ENCODE data around the gene FGFBP1.
"Not testable (repeated sequence)": the region's sequence is repeated elsewhere in the genome, so short reads cannot be mapped to it uniquely, and the experiment has no call there.

Gene FGFBP1

DNA sequence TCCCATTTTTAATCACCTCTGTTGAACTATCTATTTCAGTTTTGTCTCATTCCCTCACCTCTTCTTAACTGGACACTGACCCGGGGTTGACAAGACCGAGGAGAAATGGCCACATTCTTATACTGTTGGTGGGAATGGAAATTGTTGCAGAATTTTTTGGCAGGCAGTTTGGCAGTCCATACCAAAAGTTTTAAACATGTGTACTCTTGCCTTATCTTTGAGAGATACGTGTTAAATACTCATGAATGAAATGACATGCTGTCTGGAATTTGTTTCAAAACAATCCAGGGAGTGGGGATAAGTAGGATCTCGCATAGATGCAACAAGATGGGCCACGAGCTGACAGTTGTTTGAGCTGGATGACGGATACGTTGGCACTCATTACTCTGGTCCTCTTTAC is 12.1 kb downstream of the FGFBP1 start:
- TF ChIP-seq CTCF (IDR thresholded peaks at IDR 0.05; ENCODE audit: low read depth, low read length, missing control alignments): no peak
- DNase-seq (ENCODE audit: low read depth): no peak
- H3K4me3 ChIP-seq (ENCODE audit: low read depth, low read length): no peak overlapping the region

GRCh38 chr4:15925830-15926229 is 12.7 kb downstream of the FGFBP1 start:
- no peak overlapping the region for H3K4me3 ChIP-seq (ENCODE audit: low read depth, low read length)
- no peak for DNase-seq (ENCODE audit: low read depth)

GRCh38 chr4:15921592-15921932 is 17.0 kb downstream of the FGFBP1 start:
- H3K4me3 ChIP-seq (ENCODE audit: low read depth, low read length): no peak overlapping the region
- no peak for TF ChIP-seq CTCF (IDR thresholded peaks at IDR 0.05; ENCODE audit: low read depth, low read length, missing control alignments)
- DNase-seq (ENCODE audit: low read depth): no peak

More at GRCh38 chr4:15925830-15926229, 12.7 kb downstream of the FGFBP1 start:
- no peak for TF ChIP-seq CTCF (IDR thresholded peaks at IDR 0.05; ENCODE audit: low read depth, low read length, missing control alignments)

GRCh38 chr4:15920723-15921591 is 17.6 kb downstream of the FGFBP1 start:
- H3K4me3 ChIP-seq (ENCODE audit: low read depth, low read length): no peak overlapping the region
- no peak for DNase-seq (ENCODE audit: low read depth)
- no peak for TF ChIP-seq CTCF (IDR thresholded peaks at IDR 0.05; ENCODE audit: low read depth, low read length, missing control alignments)

GRCh38 chr4:15918484-15919129 is 19.9 kb downstream of the FGFBP1 start:
- no peak for DNase-seq (ENCODE audit: low read depth)
- TF ChIP-seq CTCF (IDR thresholded peaks at IDR 0.05; ENCODE audit: low read depth, low read length, missing control alignments): no peak

DNA sequence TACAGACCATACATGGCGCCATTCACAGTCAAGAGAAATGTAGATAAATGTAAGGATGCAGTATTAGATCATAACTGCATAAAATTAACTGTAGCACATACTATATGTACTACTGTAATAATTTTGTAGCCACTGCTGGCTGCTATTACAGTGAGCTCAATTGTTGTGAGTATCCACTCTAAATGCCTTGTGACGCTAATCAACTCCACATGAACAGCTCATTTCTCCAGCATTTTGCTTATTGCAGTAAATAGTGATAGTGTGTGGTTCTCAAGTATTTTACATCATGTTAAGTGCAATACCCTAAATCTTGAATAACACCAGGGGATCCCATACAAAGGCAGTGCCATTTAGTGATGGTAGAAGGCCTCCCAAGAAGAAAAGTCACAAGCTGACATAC is 21.2 kb downstream of the FGFBP1 start:
- no peak for DNase-seq (ENCODE audit: low read depth)
- H3K4me3 ChIP-seq (ENCODE audit: low read depth, low read length): no peak overlapping the region
- TF ChIP-seq CTCF (IDR thresholded peaks at IDR 0.05; ENCODE audit: low read depth, low read length, missing control alignments): no peak

More at GRCh38 chr4:15918484-15919129, 19.9 kb downstream of the FGFBP1 start:
- no peak overlapping the region for H3K4me3 ChIP-seq (ENCODE audit: low read depth, low read length)

DNA sequence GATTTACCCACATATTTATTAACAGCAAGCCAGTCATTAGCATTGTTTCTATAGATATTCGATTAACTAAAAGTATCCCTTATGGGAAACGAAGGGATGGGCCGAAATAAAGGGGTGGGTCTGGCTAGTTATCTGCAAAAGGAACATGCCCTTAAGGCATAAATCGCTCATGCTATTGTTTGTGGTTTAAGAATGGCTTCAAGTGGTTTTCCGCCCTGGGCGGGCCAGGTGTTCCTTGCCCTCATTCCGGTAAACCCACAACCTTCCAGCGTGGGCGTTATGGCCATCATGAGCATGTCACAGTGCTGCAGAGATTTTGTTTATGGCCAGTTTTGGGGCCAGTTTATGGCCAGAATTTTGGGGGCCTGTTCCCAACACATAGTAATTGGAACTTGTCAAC is 22.2 kb downstream of the FGFBP1 start:
- not testable (repeated sequence) for DNase-seq (ENCODE audit: low read depth); H3K4me3 ChIP-seq (ENCODE audit: low read depth, low read length)

Measured in GM12864 (cell line).